Measurements from ENCODE around the gene XIRP2. TPM values are rescaled to one million over a fixed set of nuclear protein-coding genes. Genes with fewer than 3 reads are reported as not detected.

Gene XIRP2
- total RNA-seq, 2 experiments from 2014 or later: not detected

DNA sequence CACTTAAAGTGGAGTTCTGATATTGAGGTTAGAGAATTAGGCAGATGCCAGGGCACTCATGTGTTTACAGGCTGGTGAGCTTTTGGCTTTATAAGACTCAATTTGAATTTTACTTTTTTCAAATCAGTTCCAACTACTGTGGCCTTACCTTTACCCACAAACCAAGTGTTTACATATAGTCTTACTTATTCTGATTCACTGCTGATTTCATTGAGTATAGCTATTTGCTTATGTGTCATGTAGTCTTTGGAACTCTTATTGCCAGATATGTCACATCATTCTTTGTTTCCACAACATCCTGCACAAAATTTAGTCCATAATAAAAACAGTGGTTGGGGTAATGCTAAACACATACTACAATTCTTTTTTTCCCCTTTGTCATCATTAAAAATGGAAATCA is 96.5 kb downstream of the XIRP2 start:
- H3K27me3 Mint-ChIP-seq: no peaks in the 10 kb centered on the region
- H3K27ac Mint-ChIP-seq: no peak overlapping the region
- DNase-seq (no peak), ATAC-seq (no peak)
- TF ChIP-seq, protein P1, sequence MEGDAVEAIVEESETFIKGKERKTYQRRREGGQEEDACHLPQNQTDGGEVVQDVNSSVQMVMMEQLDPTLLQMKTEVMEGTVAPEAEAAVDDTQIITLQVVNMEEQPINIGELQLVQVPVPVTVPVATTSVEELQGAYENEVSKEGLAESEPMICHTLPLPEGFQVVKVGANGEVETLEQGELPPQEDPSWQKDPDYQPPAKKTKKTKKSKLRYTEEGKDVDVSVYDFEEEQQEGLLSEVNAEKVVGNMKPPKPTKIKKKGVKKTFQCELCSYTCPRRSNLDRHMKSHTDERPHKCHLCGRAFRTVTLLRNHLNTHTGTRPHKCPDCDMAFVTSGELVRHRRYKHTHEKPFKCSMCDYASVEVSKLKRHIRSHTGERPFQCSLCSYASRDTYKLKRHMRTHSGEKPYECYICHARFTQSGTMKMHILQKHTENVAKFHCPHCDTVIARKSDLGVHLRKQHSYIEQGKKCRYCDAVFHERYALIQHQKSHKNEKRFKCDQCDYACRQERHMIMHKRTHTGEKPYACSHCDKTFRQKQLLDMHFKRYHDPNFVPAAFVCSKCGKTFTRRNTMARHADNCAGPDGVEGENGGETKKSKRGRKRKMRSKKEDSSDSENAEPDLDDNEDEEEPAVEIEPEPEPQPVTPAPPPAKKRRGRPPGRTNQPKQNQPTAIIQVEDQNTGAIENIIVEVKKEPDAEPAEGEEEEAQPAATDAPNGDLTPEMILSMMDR (IDR thresholded peaks at IDR 0.05): no peak
- intact Hi-C loops (cut with micrococcal nuclease): no loop called here
- POLR2A ChIA-PET: no interaction called here
- no peak overlapping the region for H3K4me3 Mint-ChIP-seq
- no peaks in the 10 kb centered on the region for H3K4me1 Mint-ChIP-seq (ENCODE audit: low read depth)
- CTCF ChIA-PET: no interaction called here
- peaks cover 7% of the 10 kb centered on the region for H3K9me3 Mint-ChIP-seq
- no peaks in the 10 kb centered on the region for H3K36me3 Mint-ChIP-seq (ENCODE audit: low read depth)

DNA sequence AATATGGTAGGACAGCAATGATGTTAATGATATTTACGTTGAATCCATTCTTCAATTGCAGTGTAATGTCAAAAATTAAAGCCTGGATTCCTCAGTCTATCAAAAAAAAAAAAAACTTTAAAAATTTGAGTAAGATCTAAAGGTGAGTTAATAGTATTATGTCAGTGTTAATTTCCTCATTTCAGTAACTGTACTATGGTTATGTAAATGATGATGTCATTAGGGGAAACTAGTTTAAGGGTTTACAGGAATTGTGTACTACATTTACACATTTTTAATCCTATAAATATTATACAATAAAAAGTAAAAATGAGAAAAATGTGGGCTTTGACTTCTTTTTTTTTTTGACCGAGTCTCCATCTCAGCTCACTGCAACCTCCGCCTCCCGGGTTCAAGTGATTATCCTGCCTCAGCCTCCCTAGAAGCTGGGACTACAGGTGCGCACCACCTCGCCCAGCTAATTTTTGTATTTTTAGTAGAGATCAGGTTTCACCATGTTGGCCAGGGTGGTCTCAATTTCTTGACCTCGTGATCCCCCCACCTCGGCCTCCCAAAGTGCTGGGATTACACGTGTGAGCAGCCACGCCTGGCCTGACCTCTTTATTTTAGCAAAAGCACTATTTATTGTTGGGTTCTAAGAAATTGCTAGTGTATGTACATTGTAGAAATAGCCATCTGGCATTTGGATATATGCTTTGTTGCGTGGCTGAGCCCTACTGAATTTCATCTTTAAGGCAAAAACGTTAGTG is 106.5 kb downstream of the XIRP2 start:
- H3K4me3 Mint-ChIP-seq: no peak overlapping the region
- ChIA-PET POLR2A (no interaction called here), CTCF (no interaction called here)
- no peaks in the 10 kb centered on the region for H3K4me1 Mint-ChIP-seq (ENCODE audit: low read depth)
- H3K27me3 Mint-ChIP-seq: no peaks in the 10 kb centered on the region
- H3K36me3 Mint-ChIP-seq (ENCODE audit: low read depth): no peaks in the 10 kb centered on the region
- H3K9me3 Mint-ChIP-seq: peaks cover 3% of the 10 kb centered on the region
- TF ChIP-seq, protein P1 (IDR thresholded peaks at IDR 0.05): no peak
- no peak for ATAC-seq
- H3K27ac Mint-ChIP-seq: no peak overlapping the region
- no peak for DNase-seq
- intact Hi-C loops (cut with micrococcal nuclease): no loop called here

DNA sequence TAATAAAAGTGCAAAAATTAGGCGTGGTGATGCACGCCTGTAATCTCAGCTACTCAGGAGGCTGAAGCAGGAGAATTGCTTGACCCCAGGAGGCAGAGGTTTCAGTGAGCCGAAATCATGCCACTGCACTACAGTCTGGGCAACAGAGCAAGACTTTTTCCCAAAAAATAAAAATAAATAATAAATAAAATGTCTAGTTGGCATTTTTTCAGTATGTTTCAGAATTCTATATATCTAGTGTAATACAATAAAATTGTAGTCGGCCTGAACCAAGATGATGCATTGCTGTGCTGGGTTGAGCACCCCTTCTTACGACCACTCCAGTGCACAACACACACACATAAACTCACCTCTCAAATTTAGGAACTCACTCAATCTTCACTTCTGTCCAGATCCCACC is 108.2 kb downstream of the XIRP2 start:
- Mint-ChIP-seq H3K9me3 (peaks cover 3% of the 10 kb centered on the region), H3K36me3 (ENCODE audit: low read depth) (no peaks in the 10 kb centered on the region), H3K27ac (no peak overlapping the region), H3K4me1 (ENCODE audit: low read depth) (no peaks in the 10 kb centered on the region), H3K4me3 (no peak overlapping the region), H3K27me3 (no peaks in the 10 kb centered on the region)
- ATAC-seq: no peak
- POLR2A ChIA-PET: no interaction called here
- TF ChIP-seq, protein P1 (IDR thresholded peaks at IDR 0.05): no peak
- no peak for DNase-seq
- intact Hi-C loops (cut with micrococcal nuclease): no loop called here
- CTCF ChIA-PET: no interaction called here

DNA sequence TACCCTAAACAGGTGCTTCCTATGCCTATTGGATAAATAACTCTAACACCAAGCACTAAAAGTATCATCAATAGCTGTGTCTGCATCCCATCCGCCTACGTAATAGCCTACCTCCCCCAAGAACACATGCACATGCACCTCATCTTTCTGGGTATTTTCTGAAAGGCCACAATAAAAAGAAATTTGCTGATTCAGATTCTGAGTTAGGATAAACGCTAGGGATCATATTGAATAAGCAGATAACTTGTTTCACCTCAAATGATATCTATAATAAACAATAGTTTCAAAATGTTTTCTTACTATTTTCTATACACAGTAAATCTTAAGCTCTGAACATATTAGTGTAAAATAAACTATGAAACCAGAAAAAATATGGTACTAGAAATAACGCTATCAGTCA is 112.9 kb downstream of the XIRP2 start:
- H3K4me3 Mint-ChIP-seq: no peak overlapping the region
- intact Hi-C loops (cut with micrococcal nuclease): no loop called here
- no peaks in the 10 kb centered on the region for H3K27me3 Mint-ChIP-seq
- TF ChIP-seq, protein P1 (IDR thresholded peaks at IDR 0.05): no peak
- no peaks in the 10 kb centered on the region for H3K9me3 Mint-ChIP-seq
- CTCF ChIA-PET: no interaction called here
- POLR2A ChIA-PET: no interaction called here
- H3K27ac Mint-ChIP-seq: no peak overlapping the region
- no peaks in the 10 kb centered on the region for H3K4me1 Mint-ChIP-seq (ENCODE audit: low read depth)
- ATAC-seq (no peak), DNase-seq (no peak)
- no peaks in the 10 kb centered on the region for H3K36me3 Mint-ChIP-seq (ENCODE audit: low read depth)

DNA sequence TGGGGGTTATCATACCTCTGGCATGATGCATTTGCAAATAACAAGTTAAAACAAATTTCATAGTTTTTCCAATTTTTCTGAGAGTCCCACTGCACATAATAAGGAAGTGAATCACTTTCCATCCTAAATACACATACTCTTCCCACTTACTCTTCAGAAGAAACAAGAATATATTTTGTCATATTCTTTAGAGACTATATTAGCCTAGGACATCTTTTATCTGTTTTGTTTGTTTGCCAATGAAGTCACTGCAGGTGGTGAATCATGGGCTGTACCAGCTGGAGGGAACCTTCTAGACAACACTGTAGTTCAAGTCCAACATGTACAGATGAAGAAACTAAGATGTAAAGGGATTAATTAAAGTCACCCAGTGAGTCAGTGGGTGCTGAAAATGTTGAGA is 116.8 kb downstream of the XIRP2 start:
- Mint-ChIP-seq H3K4me1 (ENCODE audit: low read depth) (no peaks in the 10 kb centered on the region), H3K36me3 (ENCODE audit: low read depth) (no peaks in the 10 kb centered on the region), H3K27ac (no peak overlapping the region), H3K27me3 (no peaks in the 10 kb centered on the region), H3K9me3 (no peaks in the 10 kb centered on the region), H3K4me3 (no peak overlapping the region)
- intact Hi-C loops (cut with micrococcal nuclease): no loop called here
- DNase-seq: no peak
- POLR2A ChIA-PET: no interaction called here
- CTCF ChIA-PET: no interaction called here
- no peak for ATAC-seq
- TF ChIP-seq, protein P1 (IDR thresholded peaks at IDR 0.05): no peak

All from activated CD8-positive, alpha-beta T cell treated with anti-CD3 and anti-CD28 coated beads for 36 hours (primary cell).